Liver (tissue), 9 donors: ENCODE measurements around the gene ZNF189. TPM values are rescaled to one million over a fixed set of nuclear protein-coding genes. Genes with fewer than 3 reads are reported as not detected.

Experiments
- DNase-seq: peaks from one replicate; pipeline ENCODE4 v3.0.0-alpha.2; 2017; ENCODE audit warnings: low spot score
- H3K27ac ChIP-seq, 2 donors: one replicate each; pipeline ENCODE4 v1.7.0; 2013; ENCODE audit warnings: inconsistent platforms in 2 of 2, low read length in 2 of 2, control low read depth in 1 of 2, low read depth in 1 of 2, mild to moderate bottlenecking in 1 of 2
- H3K27me3 ChIP-seq, 4 donors: one replicate each; pipeline versions ENCODE4 v1.6.1 to v1.7.0; 2013; ENCODE audit warnings: low read length in 3 of 4, inconsistent platforms in 1 of 4, mild to moderate bottlenecking in 1 of 4, moderate library complexity in 1 of 4; ENCODE audit not compliant: control insufficient read depth in 4 of 4, insufficient read depth in 4 of 4
- H3K36me3 ChIP-seq, 4 donors: one replicate each; pipeline versions ENCODE4 v1.6.1 to v1.7.0; 2013; ENCODE audit warnings: low read length in 3 of 4, mild to moderate bottlenecking in 3 of 4, low read depth in 1 of 4, moderate library complexity in 1 of 4; ENCODE audit not compliant: control insufficient read depth in 4 of 4, insufficient read depth in 3 of 4
- H3K4me1 ChIP-seq, 4 donors: one replicate each; pipeline versions ENCODE4 v1.6.1 to v1.7.0; 2013; ENCODE audit warnings: low read length in 3 of 4, mild to moderate bottlenecking in 3 of 4, moderate library complexity in 1 of 4; ENCODE audit not compliant: control insufficient read depth in 4 of 4, insufficient read depth in 4 of 4
- H3K4me3 ChIP-seq, 3 donors: one replicate each; pipeline versions ENCODE4 v1.6.1 to v1.7.0; 2013; ENCODE audit warnings: low read length in 3 of 3, control low read depth in 1 of 3, low read depth in 1 of 3, mild to moderate bottlenecking in 1 of 3
- H3K9ac ChIP-seq, 2 donors: one replicate each; pipeline ENCODE4 v1.7.0; 2013; ENCODE audit warnings: low read length in 2 of 2, mild to moderate bottlenecking in 2 of 2, moderate library complexity in 2 of 2, control low read depth in 1 of 2, low read depth in 1 of 2
- H3K9me3 ChIP-seq, 4 donors: one replicate each; pipeline versions ENCODE4 v1.6.1 to v1.7.0; 2013; ENCODE audit warnings: low read length in 3 of 4; ENCODE audit not compliant: control insufficient read depth in 4 of 4
- EGR1 ChIP-seq, 2 donors: IDR thresholded peaks; 2 replicates each; pipeline ENCODE4 v1.6.1; 2016 to 2018; ENCODE audit warnings: antibody characterized with exemption in 2 of 2, low read depth in 2 of 2
- FOXA1 ChIP-seq: IDR thresholded peaks from 2 replicates; pipeline ENCODE4 v1.6.1; 2016; ENCODE audit warnings: antibody characterized with exemption
- FOXA2 ChIP-seq: IDR thresholded peaks from 2 replicates; pipeline ENCODE4 v1.6.1; 2016; ENCODE audit warnings: antibody characterized with exemption
- GABPA ChIP-seq, 2 donors: IDR thresholded peaks in 1 of 2; conservative IDR thresholded peaks in 1 of 2; 2 replicates each; pipeline ENCODE4 v1.6.1; 2016; ENCODE audit warnings: antibody characterized with exemption in 2 of 2, mild to moderate bottlenecking in 1 of 2, moderate library complexity in 1 of 2
- HNF4A ChIP-seq, 2 donors: conservative IDR thresholded peaks; 2 replicates each; pipeline ENCODE4 v1.6.1; 2016; ENCODE audit warnings: antibody characterized with exemption in 2 of 2, mild to moderate bottlenecking in 2 of 2
- HNF4G ChIP-seq: IDR thresholded peaks from 2 replicates; pipeline ENCODE4 v1.6.1; 2016; ENCODE audit warnings: antibody characterized with exemption
- JUND ChIP-seq, 2 donors: IDR thresholded peaks; 2 replicates each; pipeline ENCODE4 v1.6.1; 2016; ENCODE audit warnings: antibody characterized with exemption in 2 of 2
- NR2F2 ChIP-seq: IDR thresholded peaks from 2 replicates; pipeline ENCODE4 v1.6.1; 2016; ENCODE audit warnings: antibody characterized with exemption
- RAD21 ChIP-seq, 2 donors: IDR thresholded peaks; 2 replicates each; pipeline ENCODE4 v1.6.1; 2016; ENCODE audit warnings: antibody characterized with exemption in 2 of 2, mild to moderate bottlenecking in 2 of 2
- RXRA ChIP-seq, 2 donors: IDR thresholded peaks; 2 replicates each; pipeline ENCODE4 v1.6.1; 2017 to 2018; ENCODE audit warnings: antibody characterized with exemption in 2 of 2, mild to moderate bottlenecking in 1 of 2
- SP1 ChIP-seq: IDR thresholded peaks from 2 replicates; pipeline ENCODE4 v1.6.1; 2018; ENCODE audit warnings: antibody characterized with exemption, mild to moderate bottlenecking
- TAF1 ChIP-seq: conservative IDR thresholded peaks from 2 replicates; pipeline ENCODE4 v1.6.1; 2016; ENCODE audit warnings: antibody characterized with exemption, mild to moderate bottlenecking
- YY1 ChIP-seq: IDR thresholded peaks from 2 replicates; pipeline ENCODE4 v1.6.1; 2016; ENCODE audit warnings: antibody characterized with exemption, mild to moderate bottlenecking
- WGBS: extraction: QIAGEN DNeasy Blood & Tissue Kit; methylation state at CpG from one replicate; pipeline ENCODE4 v1.1.7; 2013; 5-methylcytosine and 5-hydroxymethylcytosine counted together
- polyA plus RNA-seq, 2 donors: library from polyadenylated mRNA; stranded (reverse) in 1 of 2; unstranded in 1 of 2; fragments of 200-250 nt in 1 of 2; fragments of >200 nt in 1 of 2; fragmentation: Nextera tagmentation in 1 of 2; extraction: Ambion mirVana in 1 of 2; gene quantifications; one replicate each; pipeline versions ENCODE4 v1.2.1 to v1.2.3, GENCODE V29; 2013 to 2015
- total RNA-seq, 2 donors: library from RNA; depleted of rRNA; stranded (reverse); fragments of >200 nt; gene quantifications; one replicate each; pipeline ENCODE4 v1.2.3, GENCODE V29; 2014
- TF ChIP-seq, protein P1 (sequence below): IDR thresholded peaks from 2 replicates; pipeline ENCODE4 v1.6.1; 2016; ENCODE audit warnings: antibody characterized with exemption
- TF ChIP-seq, protein P2 (sequence below): IDR thresholded peaks from 2 replicates; pipeline ENCODE4 v1.6.1; 2016; ENCODE audit warnings: antibody characterized with exemption
- TF ChIP-seq, protein P3 (sequence below): IDR thresholded peaks from 2 replicates; pipeline ENCODE4 v1.6.1; 2016; ENCODE audit warnings: antibody characterized with exemption
- TF ChIP-seq, protein P4 (sequence below): IDR thresholded peaks from 2 replicates; pipeline ENCODE4 v1.6.1; 2016; ENCODE audit warnings: antibody characterized with exemption, mild to moderate bottlenecking
- TF ChIP-seq, protein P5 (sequence below): fragments of 150-350 bp; IDR thresholded peaks from 2 replicates; pipeline ENCODE4 v1.5.1; 2017; ENCODE audit warnings: improper control_type of control experiment, low read depth, low read length; ENCODE audit not compliant: missing input control
- donor health status: healthy.
- donor health status: healthy.
- donor health status: healthy.
- donor health status: healthy.
- donor health status: healthy.

ZNF189 gene
- total and polyA plus RNA-seq, 4 donors = 4.4 to 16.1 (median 8.3) TPM

DNA sequence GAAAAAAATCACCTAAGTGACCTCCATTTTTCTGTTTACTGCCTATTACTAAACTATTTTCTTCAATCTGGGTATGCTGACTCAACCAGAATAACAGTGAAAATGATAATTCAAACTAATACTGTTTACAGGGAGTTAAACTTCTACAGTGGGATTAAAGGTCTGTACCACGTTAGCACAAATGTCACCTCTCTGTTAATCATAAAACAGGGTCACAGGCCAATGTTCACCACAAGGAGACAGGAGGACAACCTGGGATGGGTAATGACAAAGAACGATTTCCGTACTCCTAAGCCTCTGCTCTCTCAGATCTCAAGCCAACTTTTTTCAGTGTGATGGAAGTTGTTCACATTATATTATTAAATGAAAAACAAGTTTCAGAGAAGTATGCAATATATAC lies 34.6 kb downstream of the ZNF189 start (continued):
- peak; percentile 34 for TF ChIP-seq TAF1
- TF ChIP-seq, protein P1, sequence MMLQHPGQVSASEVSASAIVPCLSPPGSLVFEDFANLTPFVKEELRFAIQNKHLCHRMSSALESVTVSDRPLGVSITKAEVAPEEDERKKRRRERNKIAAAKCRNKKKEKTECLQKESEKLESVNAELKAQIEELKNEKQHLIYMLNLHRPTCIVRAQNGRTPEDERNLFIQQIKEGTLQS = no peak
- peak; percentile 61 to 73 for TF ChIP-seq RXRA (IDR thresholded peaks at IDR 0.05)
- TF ChIP-seq FOXA1 = no peak
- peak; percentile 24 for TF ChIP-seq FOXA2
- peak; percentile 64 for TF ChIP-seq YY1

DNA sequence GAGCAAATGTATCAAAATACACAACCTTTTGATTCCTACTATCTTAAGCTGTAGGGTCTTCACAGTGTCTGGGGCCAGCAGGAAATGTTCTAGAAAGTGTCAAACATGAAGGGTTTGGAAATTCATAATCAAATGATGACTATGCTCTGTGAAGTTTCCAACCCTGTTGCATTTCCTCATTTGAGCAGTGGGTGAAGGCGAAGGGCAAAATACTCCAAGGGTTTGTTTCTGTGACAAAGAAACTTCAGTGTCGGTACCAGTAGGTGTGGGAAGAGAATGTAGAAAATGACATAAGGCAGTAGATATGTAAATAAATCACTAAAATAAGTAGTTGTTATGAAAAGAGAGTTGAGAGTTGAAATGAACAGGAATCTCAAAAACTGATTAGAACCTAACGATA lies 36.3 kb downstream of the ZNF189 start:
- 26% methylated on average over 3 of the region's 3 CpGs for WGBS
- peak overlapping the region; percentile 73 to 88 (median 77) for H3K4me3 ChIP-seq
- no peak for DNase-seq
- no peaks in the 10 kb centered on the region for H3K9me3 ChIP-seq
- TF ChIP-seq JUND (IDR thresholded peaks at IDR 0.05) (peak in 1 of 2 donors; percentile 18), EGR1 (IDR thresholded peaks at IDR 0.05; ENCODE audit: low read depth in 2 of 2) (no peak), RAD21 (IDR thresholded peaks at IDR 0.05) (no peak), NR2F2 (no peak)
- TF ChIP-seq, protein P1 = no peak
- TF ChIP-seq, protein P2, sequence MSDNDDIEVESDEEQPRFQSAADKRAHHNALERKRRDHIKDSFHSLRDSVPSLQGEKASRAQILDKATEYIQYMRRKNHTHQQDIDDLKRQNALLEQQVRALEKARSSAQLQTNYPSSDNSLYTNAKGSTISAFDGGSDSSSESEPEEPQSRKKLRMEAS = no peak
- H3K27ac ChIP-seq = peak overlapping the region; percentile 91 to 93
- H3K36me3 ChIP-seq = peaks cover 2 to 26% (median 9%) of the 10 kb centered on the region in 4 donors
- no peaks in the 10 kb centered on the region for H3K27me3 ChIP-seq
- peak overlapping the region; percentile 76 to 100 for H3K9ac ChIP-seq
- peaks cover 0 to 62% (median 23%) of the 10 kb centered on the region in 4 donors for H3K4me1 ChIP-seq

DNA sequence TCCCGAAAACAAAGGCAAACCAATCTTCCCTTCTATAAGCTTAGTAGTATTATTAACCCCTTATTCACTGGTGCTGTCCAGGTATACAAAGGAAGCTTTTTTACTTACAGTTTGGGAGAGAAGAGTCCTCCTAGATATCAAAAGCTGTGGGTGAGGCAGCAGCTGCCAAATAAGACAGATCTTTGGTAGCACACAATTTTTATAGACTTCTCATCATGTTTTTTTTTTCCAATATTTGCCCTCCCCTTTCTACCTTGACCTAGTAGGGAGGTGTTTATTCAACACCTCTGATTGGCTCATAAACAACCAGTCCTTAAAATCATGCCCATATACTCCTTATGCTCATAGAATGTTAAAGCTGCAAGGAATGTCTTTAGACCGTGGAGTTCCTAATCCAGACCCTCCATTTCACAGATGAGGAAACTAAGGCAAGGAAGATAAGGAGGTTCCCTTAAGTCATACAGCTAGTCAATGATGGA lies 37.0 kb downstream of the ZNF189 start, which contains the start of gene ALDOB:
Gene ALDOB, minus strand, starts transcription at position 174 of the 479 bp plus-strand sequence. CDS start 4,887 bp downstream, outside the sequence.
- Histone ChIP-seq H3K36me3 (peaks cover 0 to 20% (median 6%) of the 10 kb centered on the region in 4 donors), H3K4me3 (peak within 1 kb of the TSS; percentile 73 to 88 (median 77)), H3K9me3 (no peaks in the 10 kb centered on the region), H3K27ac (peak within 1 kb of the TSS; percentile 91 to 94), H3K9ac (peak within 1 kb of the TSS; percentile 76 to 100), H3K4me1 (peaks cover 0 to 62% (median 18%) of the 10 kb centered on the region in 4 donors), H3K27me3 (no peaks in the 10 kb centered on the region)
- 22% methylated on average over 2 of the region's 2 CpGs for WGBS
- DNase-seq = no peak
- TF ChIP-seq, protein P3, sequence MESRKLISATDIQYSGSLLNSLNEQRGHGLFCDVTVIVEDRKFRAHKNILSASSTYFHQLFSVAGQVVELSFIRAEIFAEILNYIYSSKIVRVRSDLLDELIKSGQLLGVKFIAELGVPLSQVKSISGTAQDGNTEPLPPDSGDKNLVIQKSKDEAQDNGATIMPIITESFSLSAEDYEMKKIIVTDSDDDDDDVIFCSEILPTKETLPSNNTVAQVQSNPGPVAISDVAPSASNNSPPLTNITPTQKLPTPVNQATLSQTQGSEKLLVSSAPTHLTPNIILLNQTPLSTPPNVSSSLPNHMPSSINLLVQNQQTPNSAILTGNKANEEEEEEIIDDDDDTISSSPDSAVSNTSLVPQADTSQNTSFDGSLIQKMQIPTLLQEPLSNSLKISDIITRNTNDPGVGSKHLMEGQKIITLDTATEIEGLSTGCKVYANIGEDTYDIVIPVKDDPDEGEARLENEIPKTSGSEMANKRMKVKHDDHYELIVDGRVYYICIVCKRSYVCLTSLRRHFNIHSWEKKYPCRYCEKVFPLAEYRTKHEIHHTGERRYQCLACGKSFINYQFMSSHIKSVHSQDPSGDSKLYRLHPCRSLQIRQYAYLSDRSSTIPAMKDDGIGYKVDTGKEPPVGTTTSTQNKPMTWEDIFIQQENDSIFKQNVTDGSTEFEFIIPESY = no peak
- TF ChIP-seq NR2F2 (no peak), TAF1 (peak; percentile 98), EGR1 (IDR thresholded peaks at IDR 0.05; ENCODE audit: low read depth in 2 of 2) (peak in 1 of 2 donors; percentile 10), SP1 (peak; percentile 80), JUND (IDR thresholded peaks at IDR 0.05) (peak in 1 of 2 donors; percentile 51), RAD21 (IDR thresholded peaks at IDR 0.05) (peak in 1 of 2 donors; percentile 35), HNF4A (conservative IDR thresholded peaks at IDR 0.05) (peak; percentile 50 to 71), YY1 (peak; percentile 95), FOXA1 (peak; percentile 81), HNF4G (no peak), RXRA (IDR thresholded peaks at IDR 0.05) (peak; percentile 47 to 75), FOXA2 (peak; percentile 81), GABPA (IDR thresholded peaks at IDR 0.05 in 1 of 2, conservative IDR thresholded peaks at IDR 0.05 in 1 of 2) (no peak)
- TF ChIP-seq, protein P4, sequence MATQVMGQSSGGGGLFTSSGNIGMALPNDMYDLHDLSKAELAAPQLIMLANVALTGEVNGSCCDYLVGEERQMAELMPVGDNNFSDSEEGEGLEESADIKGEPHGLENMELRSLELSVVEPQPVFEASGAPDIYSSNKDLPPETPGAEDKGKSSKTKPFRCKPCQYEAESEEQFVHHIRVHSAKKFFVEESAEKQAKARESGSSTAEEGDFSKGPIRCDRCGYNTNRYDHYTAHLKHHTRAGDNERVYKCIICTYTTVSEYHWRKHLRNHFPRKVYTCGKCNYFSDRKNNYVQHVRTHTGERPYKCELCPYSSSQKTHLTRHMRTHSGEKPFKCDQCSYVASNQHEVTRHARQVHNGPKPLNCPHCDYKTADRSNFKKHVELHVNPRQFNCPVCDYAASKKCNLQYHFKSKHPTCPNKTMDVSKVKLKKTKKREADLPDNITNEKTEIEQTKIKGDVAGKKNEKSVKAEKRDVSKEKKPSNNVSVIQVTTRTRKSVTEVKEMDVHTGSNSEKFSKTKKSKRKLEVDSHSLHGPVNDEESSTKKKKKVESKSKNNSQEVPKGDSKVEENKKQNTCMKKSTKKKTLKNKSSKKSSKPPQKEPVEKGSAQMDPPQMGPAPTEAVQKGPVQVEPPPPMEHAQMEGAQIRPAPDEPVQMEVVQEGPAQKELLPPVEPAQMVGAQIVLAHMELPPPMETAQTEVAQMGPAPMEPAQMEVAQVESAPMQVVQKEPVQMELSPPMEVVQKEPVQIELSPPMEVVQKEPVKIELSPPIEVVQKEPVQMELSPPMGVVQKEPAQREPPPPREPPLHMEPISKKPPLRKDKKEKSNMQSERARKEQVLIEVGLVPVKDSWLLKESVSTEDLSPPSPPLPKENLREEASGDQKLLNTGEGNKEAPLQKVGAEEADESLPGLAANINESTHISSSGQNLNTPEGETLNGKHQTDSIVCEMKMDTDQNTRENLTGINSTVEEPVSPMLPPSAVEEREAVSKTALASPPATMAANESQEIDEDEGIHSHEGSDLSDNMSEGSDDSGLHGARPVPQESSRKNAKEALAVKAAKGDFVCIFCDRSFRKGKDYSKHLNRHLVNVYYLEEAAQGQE = peak; percentile 95
- TF ChIP-seq, protein P1 = peak; percentile 3
- TF ChIP-seq, protein P2 = no peak
- TF ChIP-seq, protein P5, sequence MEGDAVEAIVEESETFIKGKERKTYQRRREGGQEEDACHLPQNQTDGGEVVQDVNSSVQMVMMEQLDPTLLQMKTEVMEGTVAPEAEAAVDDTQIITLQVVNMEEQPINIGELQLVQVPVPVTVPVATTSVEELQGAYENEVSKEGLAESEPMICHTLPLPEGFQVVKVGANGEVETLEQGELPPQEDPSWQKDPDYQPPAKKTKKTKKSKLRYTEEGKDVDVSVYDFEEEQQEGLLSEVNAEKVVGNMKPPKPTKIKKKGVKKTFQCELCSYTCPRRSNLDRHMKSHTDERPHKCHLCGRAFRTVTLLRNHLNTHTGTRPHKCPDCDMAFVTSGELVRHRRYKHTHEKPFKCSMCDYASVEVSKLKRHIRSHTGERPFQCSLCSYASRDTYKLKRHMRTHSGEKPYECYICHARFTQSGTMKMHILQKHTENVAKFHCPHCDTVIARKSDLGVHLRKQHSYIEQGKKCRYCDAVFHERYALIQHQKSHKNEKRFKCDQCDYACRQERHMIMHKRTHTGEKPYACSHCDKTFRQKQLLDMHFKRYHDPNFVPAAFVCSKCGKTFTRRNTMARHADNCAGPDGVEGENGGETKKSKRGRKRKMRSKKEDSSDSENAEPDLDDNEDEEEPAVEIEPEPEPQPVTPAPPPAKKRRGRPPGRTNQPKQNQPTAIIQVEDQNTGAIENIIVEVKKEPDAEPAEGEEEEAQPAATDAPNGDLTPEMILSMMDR = no peak
